GM12874 (cell line): ENCODE data around the gene DNMT3A.

Experiments
- TF ChIP-seq, protein P1 (sequence below): IDR thresholded peaks from 2 replicates; pipeline ENCODE4 v1.5.1; 2011; ENCODE audit warnings: low read depth, mild to moderate bottlenecking, control low read depth, low read length, moderate library complexity; ENCODE audit not compliant: insufficient read depth

DNMT3A gene

DNA sequence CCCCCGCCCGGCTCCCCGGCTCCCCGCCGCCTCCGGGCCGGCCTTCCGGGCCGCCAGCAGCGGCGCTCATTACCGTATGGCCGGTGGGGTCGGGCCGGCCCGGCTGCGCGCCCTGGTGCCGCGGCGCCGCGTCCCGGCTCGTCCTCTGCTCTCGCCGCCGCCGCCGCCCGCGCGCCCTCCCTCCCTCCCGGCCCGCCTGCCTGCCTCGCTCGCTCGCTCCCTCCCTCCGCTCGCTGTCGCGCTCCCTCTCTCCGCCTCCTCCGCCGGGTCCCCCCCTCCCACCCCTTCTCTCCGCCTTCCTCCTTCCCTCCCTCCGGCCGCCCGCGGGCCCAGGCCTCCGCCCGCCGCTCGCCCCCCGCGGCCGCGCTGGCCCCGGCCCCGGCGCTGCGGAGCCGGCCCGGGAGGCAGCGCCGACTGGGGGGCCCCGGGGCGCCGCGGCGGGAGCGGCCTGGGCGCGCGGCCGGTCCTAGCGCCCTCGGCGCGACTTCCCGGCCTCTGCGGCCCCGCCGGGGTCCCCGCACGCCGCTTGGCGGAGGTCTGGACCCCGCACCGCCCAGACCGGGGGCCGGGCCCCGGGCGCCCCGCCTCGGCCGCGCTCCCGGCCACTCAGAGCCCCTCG is at the start of gene DNMT3A:
Gene DNMT3A, minus strand, starts transcription at position 173 of the 619 bp plus-strand sequence. CDS start 27,941 bp downstream, outside the sequence.
- TF ChIP-seq, protein P1, sequence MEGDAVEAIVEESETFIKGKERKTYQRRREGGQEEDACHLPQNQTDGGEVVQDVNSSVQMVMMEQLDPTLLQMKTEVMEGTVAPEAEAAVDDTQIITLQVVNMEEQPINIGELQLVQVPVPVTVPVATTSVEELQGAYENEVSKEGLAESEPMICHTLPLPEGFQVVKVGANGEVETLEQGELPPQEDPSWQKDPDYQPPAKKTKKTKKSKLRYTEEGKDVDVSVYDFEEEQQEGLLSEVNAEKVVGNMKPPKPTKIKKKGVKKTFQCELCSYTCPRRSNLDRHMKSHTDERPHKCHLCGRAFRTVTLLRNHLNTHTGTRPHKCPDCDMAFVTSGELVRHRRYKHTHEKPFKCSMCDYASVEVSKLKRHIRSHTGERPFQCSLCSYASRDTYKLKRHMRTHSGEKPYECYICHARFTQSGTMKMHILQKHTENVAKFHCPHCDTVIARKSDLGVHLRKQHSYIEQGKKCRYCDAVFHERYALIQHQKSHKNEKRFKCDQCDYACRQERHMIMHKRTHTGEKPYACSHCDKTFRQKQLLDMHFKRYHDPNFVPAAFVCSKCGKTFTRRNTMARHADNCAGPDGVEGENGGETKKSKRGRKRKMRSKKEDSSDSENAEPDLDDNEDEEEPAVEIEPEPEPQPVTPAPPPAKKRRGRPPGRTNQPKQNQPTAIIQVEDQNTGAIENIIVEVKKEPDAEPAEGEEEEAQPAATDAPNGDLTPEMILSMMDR: no peak

- TF ChIP-seq, protein P1: no peak
Observed at GRCh38 chr2:25389161-25389560, 47.4 kb upstream of the DNMT3A start.

DNA sequence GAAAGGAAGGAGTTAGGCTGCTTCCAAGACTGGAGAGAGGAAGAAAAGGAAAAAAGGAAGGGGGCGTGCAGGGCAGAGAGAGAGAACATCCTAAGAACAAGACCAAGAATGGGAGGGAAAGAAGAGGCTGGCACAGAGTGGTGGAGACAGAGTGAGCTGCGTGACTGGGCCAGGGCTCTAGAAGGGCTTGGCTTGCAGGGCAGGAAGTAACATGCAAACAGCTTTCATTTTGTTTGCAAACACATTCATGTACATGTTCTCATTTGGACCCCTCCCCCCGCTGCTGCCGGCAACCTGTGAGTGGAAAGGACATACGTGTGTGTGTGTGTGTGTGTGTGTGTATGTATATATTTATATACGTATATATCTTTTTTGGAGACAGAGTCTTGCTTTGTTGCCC is 46.8 kb upstream of the DNMT3A start:
- TF ChIP-seq, protein P1: no peak

DNA sequence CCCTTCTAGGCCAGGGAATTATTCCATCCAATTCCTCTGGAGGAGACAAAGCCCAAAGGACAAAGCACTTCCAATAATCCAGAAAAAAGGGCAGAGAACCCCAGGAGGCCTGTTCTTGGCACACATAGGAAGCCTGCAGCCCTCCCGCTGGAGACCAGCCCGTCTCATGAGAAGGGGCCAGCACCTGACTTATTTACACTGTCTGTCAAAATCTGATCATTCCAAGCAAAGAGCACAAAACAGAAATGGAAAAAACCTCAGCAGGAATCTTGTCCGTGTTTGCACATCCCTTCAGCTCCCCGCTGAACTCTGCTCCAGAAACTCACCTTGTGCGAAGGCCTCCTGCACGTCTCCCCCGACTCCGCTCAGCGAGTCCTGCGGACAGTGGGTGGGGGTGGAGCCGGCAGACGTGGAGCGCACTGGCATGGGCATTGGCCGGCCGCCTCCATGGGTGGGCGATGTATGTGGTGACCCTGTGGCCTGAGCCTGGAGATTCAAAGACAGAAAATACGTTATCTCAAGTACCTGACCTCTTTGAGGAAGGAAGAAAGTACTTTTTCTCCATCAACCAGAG is 46.2 kb upstream of the DNMT3A start:
- TF ChIP-seq, protein P1: no peak

DNA sequence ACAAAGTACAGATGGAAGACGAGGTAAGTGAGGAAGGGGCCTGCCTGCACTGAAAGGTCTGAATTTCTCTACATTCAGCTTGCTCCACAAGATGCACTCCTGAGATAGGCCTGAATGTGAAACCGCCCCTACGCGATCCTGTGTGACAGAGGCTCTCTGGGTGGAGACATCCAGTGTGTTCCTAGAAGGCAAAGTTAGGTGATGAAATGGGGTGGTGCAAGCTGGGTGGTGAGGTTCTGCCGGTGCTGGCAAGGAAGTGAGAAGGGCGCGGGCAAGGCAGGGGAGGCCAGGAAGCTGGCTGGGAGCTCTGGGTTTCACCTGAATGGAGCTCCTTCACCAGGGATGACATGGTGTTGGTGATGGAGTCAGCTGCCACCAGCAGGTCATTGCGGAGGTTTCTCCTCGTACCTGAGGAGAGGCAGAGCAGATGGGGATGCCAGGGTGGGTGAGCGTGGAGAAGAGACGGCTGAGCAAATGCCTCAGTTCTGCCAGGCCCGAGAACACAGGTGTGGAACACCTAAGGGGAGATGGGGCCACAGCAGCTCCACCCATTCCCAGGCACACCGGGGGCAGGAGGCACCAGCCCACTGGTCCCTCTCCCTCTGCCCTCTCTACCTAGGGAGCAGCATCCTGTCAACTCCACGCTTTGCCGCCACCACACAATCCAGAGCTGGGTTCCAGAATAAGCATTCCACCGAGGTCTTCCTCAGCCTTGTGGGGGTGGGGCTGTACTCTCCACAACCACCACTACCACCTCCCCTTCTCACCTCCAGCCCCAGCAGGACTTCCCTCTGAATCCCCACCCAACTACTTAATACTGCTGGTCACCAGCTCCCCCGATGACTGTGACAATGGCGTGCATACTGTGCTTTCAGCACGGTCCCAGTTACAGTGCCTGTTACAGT is 45.5 kb upstream of the DNMT3A start:
- TF ChIP-seq, protein P1: no peak

GRCh38 chr2:25385910-25386309 is 44.2 kb upstream of the DNMT3A start:
- TF ChIP-seq, protein P1: no peak

- TF ChIP-seq, protein P1: no peak
Observed at GRCh38 chr2:25383806-25384205, 42.1 kb upstream of the DNMT3A start.
